A673 (cell line): ENCODE data around the gene KIAA0319L. TPM values are rescaled to one million over a fixed set of nuclear protein-coding genes. Genes with fewer than 3 reads are reported as not detected.

Experiments used
- BruUV-seq: library from RNA; stranded (reverse); fragments of 400-500 nt; replicated peaks from 2 replicates; lab custom pipeline; 2021; lab: Mats Ljungman, UMichigan
- CTCF ChIA-PET: fragments of 300-600 bp; sonication (Branson Sonifier 250); formaldehyde crosslinking; loops from one replicate; lab custom pipeline; 2022; ENCODE audit warnings: antibody characterized with exemption; lab: Charles Lee
- POLR2A ChIA-PET: fragments of 300-600 bp; sonication (Branson Sonifier 250); formaldehyde crosslinking; loops from one replicate; lab custom pipeline; 2022; ENCODE audit warnings: antibody characterized with exemption; ENCODE audit not compliant: low non-redundant PET; lab: Charles Lee
- DNase-seq: peaks from one replicate; pipeline ENCODE4 v3.0.0-alpha.2; 2015; ENCODE audit warnings: low spot score
- H3K27ac ChIP-seq: fragments of 200-600 bp; sonication (generic); 2 replicates; pipeline ENCODE4 v1.5.1; 2016; ENCODE audit warnings: mixed run types, low read depth, mild to moderate bottlenecking, mixed read lengths, antibody characterized with exemption, low read length; ENCODE audit not compliant: poor library complexity, severe bottlenecking
- H3K27me3 ChIP-seq: fragments of 200-600 bp; sonication (generic); replicated peaks from 2 replicates; pipeline ENCODE4 v1.6.1; 2017; ENCODE audit warnings: mixed run types, low read depth, mild to moderate bottlenecking, mixed read lengths, antibody characterized with exemption, low read length; ENCODE audit not compliant: insufficient read depth, poor library complexity
- H3K36me3 ChIP-seq: fragments of 200-600 bp; sonication (generic); 2 replicates; pipeline ENCODE4 v1.6.1; 2016; ENCODE audit warnings: mixed run types, mild to moderate bottlenecking, mixed read lengths, antibody characterized with exemption, low read length; ENCODE audit not compliant: insufficient read depth, poor library complexity, severe bottlenecking
- H3K4me1 ChIP-seq: fragments of 200-600 bp; sonication (generic); 2 replicates; pipeline ENCODE4 v1.6.1; 2017; ENCODE audit warnings: mixed run types, mild to moderate bottlenecking, mixed read lengths, antibody characterized with exemption, low read length; ENCODE audit not compliant: insufficient read depth, poor library complexity, severe bottlenecking
- H3K4me3 ChIP-seq: fragments of 200-600 bp; sonication (generic); 2 replicates; pipeline ENCODE4 v1.5.1; 2016; ENCODE audit warnings: low read depth, mixed run types, mild to moderate bottlenecking, mixed read lengths, low read length; ENCODE audit not compliant: poor library complexity, severe bottlenecking
- H3K9me3 ChIP-seq: fragments of 200-600 bp; sonication (generic); 2 replicates; pipeline ENCODE4 v1.6.1; 2016; ENCODE audit warnings: mixed run types, low read depth, mild to moderate bottlenecking, mixed read lengths, antibody characterized with exemption, low read length; ENCODE audit not compliant: poor library complexity, severe bottlenecking
- CTCF ChIP-seq: fragments of 300-800, 200-600 bp; sonication (generic); conservative IDR thresholded peaks from 2 replicates; pipeline ENCODE4 v1.5.1; 2017; ENCODE audit warnings: low read depth, mild to moderate bottlenecking, antibody characterized with exemption, low read length, moderate library complexity, mixed read lengths
- EZH2 ChIP-seq: fragments of 200-600 bp; sonication (generic); IDR thresholded peaks from 2 replicates; pipeline ENCODE4 v1.6.1; 2017; ENCODE audit warnings: borderline replicate concordance, low read depth, mild to moderate bottlenecking, mixed read lengths, antibody characterized with exemption, low read length; ENCODE audit not compliant: poor library complexity, severe bottlenecking
- intact Hi-C: fragments of 100-400 bp; cut with micrococcal nuclease; formaldehyde crosslinking; loops from one replicate; pipeline ENCODE4 v1.10.0; 2022; ENCODE audit not compliant: unreplicated experiment
- total RNA-seq: library from RNA; stranded (reverse); gene quantifications from 2 replicates; pipeline ENCODE4 v1.2.3, GENCODE V29; 2021

The KIAA0319L gene
- total RNA-seq, 1 experiment from 2014 or later: 33.7 TPM

GRCh38 chr1:35573198-35574124, 16.3 kb upstream of the KIAA0319L start, which contains the start of gene TFAP2E:
TFAP2E (plus strand) TSS chr1:35573314; CDS start chr1:35573578, 264 bp downstream.
- peak; percentile 70 for DNase-seq
- peak within 1 kb of the TSS; percentile 59 for H3K4me3 ChIP-seq
- CTCF ChIA-PET: interaction anchor here (0.7 to 1.3 kb wide), 4 partner anchors 9 to 154 kb away, joined by 3 to 6 read pairs (median 4); no protein-coding TSS in a partner anchor
- no peak within 1 kb of the TSS for H3K27ac ChIP-seq
- POLR2A ChIA-PET: interaction anchor here (0.6 kb wide), 2 partner anchors 150 to 190 kb away, joined by 5 to 13 read pairs; no protein-coding TSS in a partner anchor
- TF ChIP-seq CTCF (no peak), EZH2 (no peak)
- H3K9me3 ChIP-seq: no peaks in the 10 kb centered on the region
- H3K36me3 ChIP-seq: no peaks in the 10 kb centered on the region
- intact Hi-C loops: no loop called here
- H3K4me1 ChIP-seq: no peaks in the 10 kb centered on the region
- no TSS peak for BruUV-seq
- no peaks in the 10 kb centered on the region for H3K27me3 ChIP-seq

GRCh38 chr1:35572296-35572695, 15.1 kb upstream of the KIAA0319L start:
- CTCF ChIA-PET: interaction anchor here (0.7 to 1.3 kb wide), 4 partner anchors 8 to 155 kb away, joined by 3 to 6 read pairs (median 4); no protein-coding TSS in a partner anchor
- no peak overlapping the region for H3K27ac ChIP-seq
- no peak overlapping the region for H3K4me3 ChIP-seq
- no peaks in the 10 kb centered on the region for H3K27me3 ChIP-seq
- no TSS peak for BruUV-seq
- DNase-seq: no peak
- no peaks in the 10 kb centered on the region for H3K36me3 ChIP-seq
- H3K4me1 ChIP-seq: no peaks in the 10 kb centered on the region
- no peak for TF ChIP-seq EZH2
- no peak for TF ChIP-seq CTCF
- POLR2A ChIA-PET: interaction anchor here (0.6 kb wide), 1 partner anchor 55 kb away, joined by 3 read pairs; no protein-coding TSS in a partner anchor
- H3K9me3 ChIP-seq: no peaks in the 10 kb centered on the region
- intact Hi-C loops: no loop called here

- Histone ChIP-seq H3K4me1 (no peaks in the 10 kb centered on the region), H3K27ac (no peak overlapping the region), H3K4me3 (no peak overlapping the region), H3K36me3 (no peaks in the 10 kb centered on the region), H3K27me3 (no peaks in the 10 kb centered on the region), H3K9me3 (no peaks in the 10 kb centered on the region)
- no peak for TF ChIP-seq CTCF
- intact Hi-C loops: no loop called here
- no peak for DNase-seq
- ChIA-PET CTCF (interaction anchor here (0.6 to 0.8 kb wide), 3 partner anchors 139 to 414 kb away, joined by 3 to 4 read pairs (median 3); no protein-coding TSS in a partner anchor), POLR2A (interaction anchor here (0.6 kb wide), 2 partner anchors 381 to 402 kb away, joined by 4 to 5 read pairs; no protein-coding TSS in a partner anchor)
- no TSS peak for BruUV-seq
Observed at GRCh38 chr1:35571263-35571662, 14.1 kb upstream of the KIAA0319L start.
